GM19238 (cell line): ENCODE results near the gene TBX19.

Source experiments
- DNase-seq: peaks from one replicate; pipeline ENCODE4 v3.0.0; 2011; ENCODE audit warnings: low spot score; ENCODE audit not compliant: insufficient read length

Gene TBX19

GRCh38 chr1:168320149-168320548, 39.5 kb downstream of the TBX19 start:
- no peak for DNase-seq

GRCh38 chr1:168320800-168321450, 40.2 kb downstream of the TBX19 start:
- DNase-seq: no peak

DNA sequence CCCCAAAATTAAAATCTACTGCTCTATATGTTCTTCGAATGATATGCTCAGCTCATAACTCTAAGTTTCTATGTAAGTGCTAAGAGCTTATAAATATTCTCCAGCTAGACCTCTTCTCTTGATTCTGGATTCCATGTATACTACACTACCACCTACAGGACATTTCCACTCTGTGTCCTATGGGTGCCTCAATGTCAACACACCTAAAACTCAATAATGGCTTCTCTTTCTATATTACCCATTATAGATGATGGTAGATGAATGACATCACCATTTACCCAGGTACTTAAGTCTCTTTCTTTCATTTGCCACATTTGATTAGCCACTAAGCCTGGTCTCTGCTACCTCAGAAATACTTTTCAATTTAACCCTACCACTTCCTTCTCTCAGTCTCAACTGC, 41.3 kb downstream of the TBX19 start:
- DNase-seq: no peak

DNA sequence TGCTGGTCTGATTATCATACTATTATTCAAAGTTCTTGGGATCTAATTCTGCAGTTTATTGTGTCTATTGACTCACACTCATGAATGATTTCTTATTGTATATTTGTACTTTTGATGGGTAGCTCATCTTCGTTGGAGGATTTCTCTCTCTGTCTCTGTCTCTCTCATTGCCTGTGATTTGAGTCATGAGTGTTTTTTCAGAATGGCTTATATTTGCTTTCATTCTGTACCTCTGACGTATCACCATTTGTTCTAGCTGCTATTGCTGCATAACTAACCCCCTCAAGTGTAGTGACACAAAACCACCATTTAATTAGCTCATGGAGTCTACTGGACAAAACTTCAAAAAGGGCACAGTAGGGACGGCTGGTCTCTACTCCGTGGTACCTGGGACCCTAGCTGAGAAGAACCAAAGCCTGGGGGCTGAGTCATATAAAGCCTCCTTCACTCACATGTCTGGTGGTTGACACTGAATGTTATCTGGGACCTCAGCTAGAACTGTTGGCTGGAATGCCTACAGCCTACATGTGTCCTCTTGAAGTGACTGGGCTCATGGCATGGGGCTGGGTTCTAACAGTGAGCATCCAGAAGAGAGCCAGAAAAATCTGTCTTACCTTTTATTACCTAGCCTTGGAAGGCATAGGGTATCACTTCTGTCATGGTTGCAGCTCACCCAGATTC, 44.2 kb downstream of the TBX19 start:
- no peak for DNase-seq

GRCh38 chr1:168328731-168329364, 48.2 kb downstream of the TBX19 start:
- no peak for DNase-seq

GRCh38 chr1:168330285-168330684, 49.6 kb downstream of the TBX19 start:
- DNase-seq: no peak

GRCh38 chr1:168331569-168331968, 50.9 kb downstream of the TBX19 start:
- no peak for DNase-seq

DNA sequence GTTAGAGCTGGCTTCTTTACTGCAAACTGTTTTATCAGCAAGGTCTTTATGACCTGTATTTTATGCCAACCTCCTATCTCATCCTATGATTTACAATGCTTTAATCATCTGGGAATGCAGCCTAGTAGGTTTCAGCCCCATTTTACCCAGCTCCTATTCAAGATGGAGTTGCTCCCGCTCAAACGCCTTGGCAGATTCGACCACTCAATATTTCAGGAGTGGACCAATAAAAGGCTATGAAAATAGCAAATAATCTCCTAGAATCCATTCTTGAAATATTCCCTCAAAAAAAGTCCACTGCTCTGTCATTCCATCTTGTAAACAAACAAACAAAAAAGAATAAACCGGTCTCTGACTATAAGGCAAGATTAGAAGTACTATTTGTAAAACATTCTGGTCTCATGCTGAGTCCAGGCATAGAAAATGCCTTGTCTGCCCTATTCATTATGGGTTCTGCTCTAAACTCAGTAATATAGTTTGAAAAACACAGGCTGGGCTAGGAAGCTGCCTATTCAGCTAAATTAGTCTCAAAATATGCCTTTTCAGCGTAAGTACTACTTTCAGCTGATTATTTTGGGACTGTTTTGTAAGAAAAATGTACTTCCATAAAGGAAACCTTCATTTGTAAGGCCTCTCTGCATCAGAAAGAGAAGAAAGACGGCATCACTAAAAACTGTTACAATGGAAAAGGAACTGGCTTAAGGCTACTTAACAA, 53.0 kb downstream of the TBX19 start:
- DNase-seq: no peak

DNA sequence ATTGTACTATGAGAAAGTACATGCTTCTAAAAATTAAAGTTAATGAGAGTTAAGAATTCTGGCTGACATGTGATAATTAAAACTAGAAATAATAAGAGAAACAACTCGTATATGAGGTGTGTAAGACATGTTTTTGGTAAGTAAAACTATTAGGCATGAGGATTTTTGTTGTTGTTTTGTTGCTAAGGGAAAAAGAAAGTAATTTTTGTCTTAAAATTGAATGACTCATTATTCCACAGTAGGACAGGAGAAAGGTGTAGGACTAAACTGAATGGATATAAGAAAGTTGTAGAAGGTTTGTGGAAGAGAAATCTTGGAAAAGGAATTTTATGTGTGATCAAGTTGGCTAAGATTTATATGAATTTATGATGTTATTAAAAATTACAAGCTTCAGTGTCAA, 54.8 kb downstream of the TBX19 start:
- no peak for DNase-seq

DNA sequence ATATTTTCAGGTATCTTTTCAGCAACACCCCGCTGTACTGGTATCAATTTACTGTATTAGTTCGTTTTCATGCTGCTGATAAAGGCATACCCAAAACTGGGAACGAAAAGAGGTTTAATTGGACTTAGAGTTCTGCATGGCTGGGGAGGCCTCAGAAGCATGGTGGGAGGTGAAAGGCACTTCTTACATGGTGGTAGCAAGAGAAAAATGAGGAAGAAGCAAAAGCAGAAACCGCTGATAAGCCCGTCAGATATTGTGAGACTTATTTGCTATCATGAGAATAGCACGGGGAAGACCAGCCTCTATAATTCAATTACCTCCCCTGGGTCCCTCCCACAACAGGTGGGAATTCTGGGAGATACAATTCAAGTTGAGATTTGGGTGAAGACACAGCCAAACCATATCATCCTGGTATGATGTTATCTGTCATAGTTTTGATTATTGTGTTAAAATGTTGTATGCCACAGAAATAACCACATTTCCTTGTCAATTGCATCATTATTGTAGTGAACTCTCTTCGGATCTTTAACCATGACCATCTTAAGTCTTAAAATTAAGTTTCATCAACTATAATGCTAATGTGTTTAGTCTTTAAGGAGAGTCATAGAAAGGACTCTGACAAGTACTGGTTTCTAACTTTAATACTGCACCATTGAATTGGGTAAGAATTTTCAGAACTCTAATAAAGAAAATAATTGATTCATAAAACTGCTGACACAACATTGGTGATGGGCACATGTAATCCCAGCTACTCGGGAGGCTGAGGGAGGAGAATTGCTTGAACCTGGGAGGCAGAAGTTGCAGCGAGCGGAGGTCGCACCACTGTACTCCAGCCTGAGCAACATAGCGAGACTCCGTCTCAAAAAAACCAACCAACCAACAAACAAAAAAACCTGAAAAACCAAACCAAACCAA, 58.2 kb downstream of the TBX19 start:
- no peak for DNase-seq

GRCh38 chr1:168340781-168341482, 60.3 kb downstream of the TBX19 start:
- no peak for DNase-seq

DNA sequence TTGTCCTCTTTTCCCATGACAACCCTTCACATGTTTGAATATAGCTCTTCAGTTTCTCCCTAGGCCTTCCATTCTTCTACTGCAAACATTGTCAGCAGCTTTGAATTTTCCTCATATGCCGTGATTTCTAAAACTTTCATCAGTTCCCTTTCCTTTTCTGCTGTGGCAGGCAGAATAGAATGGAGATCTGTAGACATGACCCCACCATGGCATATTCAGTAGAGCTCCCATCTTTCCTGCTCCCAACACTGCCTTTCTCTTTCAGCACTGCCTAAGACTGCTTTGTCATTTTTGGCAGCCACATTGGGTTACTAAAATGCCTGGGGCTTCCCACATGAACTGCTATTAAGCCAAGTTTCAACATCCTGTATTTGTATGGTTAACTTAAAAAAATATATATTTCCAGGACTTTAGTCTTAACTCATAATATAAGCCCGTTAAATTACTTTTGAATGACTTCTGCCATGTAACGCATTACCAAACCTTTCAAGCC, 60.9 kb downstream of the TBX19 start:
- DNase-seq: no peak

DNA sequence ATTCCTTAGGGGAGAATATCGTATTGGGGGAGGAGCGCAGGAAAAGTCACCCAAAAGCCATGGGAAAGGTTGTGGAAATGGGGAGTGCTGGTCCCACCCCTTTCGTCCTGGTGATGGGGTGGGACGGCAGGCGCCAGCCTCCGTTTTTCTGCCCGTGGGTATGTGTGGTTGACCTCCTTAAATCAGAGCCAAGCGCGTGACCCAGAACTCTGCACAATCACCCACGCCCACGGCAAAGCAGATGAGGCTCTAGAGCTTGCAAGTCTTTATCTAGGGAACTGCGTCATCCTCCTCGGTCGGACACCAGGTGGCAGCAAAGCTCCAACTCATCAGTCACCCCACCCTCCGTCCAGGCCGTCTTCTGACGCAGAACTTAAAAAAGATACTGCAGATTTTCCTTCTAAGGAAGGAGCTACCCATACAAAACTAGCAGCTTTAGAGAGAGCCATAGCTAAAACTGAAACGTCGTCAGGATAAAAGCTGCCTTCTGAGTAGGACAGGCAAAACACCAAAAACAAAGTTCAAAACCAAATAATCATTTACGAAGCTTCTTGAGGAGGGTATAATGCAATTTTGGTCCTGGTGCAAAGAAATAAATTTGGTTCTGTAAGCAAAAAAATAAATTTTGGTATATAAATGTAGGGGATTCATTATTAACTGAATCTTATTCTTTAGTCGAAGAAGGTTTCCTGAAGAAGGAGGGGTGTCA, 62.0 kb downstream of the TBX19 start:
- peak; percentile 40 for DNase-seq

DNA sequence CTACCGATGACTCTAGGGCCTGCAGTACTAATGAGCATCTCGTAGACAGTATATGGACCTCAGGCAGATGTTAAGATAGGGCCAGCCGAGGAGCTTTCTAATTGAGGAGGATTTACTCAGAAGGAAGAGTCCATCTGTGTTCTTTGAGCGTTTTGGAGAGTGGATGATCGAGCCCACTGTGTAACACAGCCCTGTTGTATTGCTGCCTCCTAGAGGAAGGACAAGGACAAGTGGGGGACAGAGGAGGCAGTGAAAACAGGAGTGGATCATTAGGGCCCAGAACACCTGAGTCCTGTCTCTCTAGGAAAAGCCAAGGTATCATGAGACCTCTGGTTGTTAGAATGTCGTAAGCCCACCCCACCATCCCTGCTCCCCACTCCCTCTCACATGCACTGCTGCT, 62.9 kb downstream of the TBX19 start:
- no peak for DNase-seq

- DNase-seq: no peak
These were observed 63.8 kb downstream of the TBX19 start for GRCh38 chr1:168344517-168344916.

DNA sequence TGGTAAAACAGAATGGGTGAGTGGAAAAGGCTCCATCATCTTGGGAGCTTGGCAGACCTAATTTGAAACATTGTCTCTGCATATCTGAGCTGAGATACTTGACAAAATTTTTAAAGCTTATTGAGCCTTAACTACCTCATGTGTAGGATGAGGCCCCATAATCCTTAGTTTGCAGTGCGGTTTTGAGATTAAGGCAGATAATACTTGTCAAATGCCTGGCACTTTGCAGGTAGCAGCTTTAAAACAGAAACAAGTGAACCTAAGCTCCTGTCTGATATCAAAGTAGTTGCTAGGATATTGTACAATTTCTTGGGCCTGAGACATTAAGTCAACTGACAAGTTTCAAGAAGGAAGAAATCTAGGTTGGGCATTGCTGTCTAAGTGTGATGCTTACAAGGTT, 65.3 kb downstream of the TBX19 start:
- DNase-seq: no peak

- DNase-seq: no peak
These were observed 67.0 kb downstream of the TBX19 start for GRCh38 chr1:168347630-168348029.

DNA sequence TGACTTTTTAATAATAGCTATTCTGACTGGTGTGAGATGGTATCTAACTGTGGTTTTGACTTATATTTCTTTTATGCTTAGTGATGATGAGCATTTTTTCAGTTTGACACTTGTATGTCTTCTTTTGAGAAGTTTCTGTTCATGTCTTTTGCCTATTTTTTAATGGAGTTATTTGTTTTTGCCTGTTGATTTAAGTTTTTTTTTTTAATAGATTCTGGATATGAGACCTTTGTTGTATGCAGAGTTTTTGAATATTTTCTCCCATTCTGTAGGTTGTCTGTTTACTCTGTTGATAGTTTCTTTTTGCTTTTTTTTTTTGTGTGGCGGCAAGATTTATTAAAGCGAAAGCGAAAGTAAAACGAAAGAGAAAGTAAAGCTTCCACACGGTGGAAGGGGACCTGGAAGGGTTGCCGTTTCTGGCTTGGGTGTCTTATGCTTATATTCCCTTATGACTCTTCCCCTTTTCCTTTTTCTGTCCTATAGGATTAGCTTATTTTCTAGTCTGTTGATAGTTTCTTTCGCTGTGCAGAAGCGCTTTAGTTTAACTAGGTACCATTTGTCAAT, 67.6 kb downstream of the TBX19 start:
- no peak for DNase-seq
